ENCODE results near the gene PRKAR1A.
A peak's percentile ranks its signal among the peaks of the same experiment; 100 is the strongest.

Gene PRKAR1A

DNA sequence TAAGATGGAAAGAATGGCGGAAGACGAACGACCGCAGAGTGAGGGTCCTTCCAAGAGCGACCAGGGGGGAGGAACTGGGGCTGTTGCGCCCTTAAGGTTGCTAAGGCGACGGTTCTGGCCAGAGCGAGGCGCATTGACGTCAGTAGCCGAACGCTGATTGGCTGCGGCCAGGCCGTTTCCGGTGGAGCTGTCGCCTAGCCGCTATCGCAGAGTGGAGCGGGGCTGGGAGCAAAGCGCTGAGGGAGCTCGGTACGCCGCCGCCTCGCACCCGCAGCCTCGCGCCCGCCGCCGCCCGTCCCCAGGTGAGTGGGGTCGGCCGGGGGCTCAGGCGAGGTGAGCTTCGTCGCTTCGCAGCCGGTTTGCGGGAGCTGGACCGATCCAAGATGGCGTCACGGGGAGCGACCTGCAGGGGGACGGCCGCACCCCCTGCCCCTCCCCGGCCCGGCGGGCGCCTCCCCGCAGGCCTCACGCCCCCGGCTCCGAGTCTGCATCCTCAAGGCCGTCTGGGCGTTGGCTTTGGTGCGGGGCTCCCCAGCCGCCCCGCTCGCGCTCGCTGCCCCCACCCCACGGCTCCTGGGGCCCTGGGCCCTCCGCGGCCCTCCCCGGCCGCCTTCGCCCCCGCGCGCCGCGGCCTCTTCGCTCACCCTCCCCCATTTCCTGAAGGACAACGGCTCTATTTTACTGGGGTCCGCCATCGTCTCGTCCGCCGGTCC lies at the start of gene PRKAR1A:
Gene PRKAR1A, plus strand, starts transcription at position 184 of the 713 bp plus-strand sequence. CDS start 2,970 bp downstream, outside the sequence.
- TF ChIP-seq, protein P1, sequence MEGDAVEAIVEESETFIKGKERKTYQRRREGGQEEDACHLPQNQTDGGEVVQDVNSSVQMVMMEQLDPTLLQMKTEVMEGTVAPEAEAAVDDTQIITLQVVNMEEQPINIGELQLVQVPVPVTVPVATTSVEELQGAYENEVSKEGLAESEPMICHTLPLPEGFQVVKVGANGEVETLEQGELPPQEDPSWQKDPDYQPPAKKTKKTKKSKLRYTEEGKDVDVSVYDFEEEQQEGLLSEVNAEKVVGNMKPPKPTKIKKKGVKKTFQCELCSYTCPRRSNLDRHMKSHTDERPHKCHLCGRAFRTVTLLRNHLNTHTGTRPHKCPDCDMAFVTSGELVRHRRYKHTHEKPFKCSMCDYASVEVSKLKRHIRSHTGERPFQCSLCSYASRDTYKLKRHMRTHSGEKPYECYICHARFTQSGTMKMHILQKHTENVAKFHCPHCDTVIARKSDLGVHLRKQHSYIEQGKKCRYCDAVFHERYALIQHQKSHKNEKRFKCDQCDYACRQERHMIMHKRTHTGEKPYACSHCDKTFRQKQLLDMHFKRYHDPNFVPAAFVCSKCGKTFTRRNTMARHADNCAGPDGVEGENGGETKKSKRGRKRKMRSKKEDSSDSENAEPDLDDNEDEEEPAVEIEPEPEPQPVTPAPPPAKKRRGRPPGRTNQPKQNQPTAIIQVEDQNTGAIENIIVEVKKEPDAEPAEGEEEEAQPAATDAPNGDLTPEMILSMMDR (IDR thresholded peaks at IDR 0.05; ENCODE audit: low read depth, low read length) = no peak
- peak within 1 kb of the TSS; percentile 80 for H3K4me3 ChIP-seq (ENCODE audit: low read depth, low read length)

DNA sequence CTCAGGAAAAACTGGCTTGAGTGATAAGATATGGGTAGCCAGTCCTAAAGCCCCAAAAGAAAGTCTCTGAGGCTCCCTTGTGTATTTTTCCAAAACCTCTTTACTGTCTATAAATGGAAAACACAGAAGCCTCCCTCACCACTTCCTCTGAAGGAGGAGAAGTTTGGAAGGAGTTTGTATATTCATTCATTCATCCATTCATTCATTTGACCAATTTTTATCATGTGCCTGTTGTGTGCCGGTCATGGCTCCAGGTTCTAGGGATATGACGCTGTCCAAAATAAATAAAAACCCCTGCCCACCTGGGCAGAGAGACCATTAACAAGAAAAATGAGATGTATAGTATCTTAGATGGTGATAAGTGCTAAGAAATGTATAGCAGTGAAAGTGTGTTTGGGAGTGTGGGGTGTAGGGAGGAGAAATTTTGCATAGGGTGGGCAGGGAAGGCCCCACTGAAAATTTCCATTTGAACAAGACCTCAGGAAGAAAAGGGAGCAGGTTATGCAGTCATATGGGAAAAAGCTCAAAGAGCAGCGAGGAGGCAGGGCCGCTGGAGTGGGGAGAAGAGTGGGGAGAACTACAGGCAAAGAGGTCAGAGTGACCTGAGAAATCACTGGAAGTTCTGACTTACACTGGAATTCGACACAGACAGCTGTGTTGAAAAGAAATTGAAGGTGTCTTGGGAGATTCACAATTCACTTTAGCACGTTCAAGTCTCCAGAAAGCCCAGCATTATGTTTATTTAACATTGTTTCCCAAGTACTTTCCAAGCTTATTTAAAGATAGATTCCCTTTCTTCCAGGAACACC lies 48.8 kb upstream of the PRKAR1A start:
- H3K4me3 ChIP-seq (ENCODE audit: low read depth, low read length) = no peak overlapping the region
- TF ChIP-seq, protein P1 (IDR thresholded peaks at IDR 0.05; ENCODE audit: low read depth, low read length) = no peak

DNA sequence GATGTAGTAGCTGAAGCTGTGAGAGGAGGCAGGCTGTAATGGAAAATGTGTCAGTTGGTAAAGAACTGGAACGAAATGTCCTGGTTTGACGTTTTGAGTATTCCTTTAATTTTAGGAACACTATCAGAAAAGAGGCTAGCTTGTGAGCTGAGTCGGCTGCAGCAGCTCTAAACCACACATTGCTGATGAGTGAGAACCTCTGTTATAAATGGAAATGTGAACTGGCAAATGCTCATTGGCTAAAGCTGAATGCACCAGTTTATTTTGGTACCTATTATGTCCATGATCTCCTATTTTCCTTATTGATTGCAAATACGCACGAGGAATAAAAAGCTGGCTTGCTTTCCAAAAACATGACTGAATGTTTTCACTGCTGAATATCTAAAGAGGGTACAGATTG lies 43.9 kb upstream of the PRKAR1A start:
- TF ChIP-seq, protein P1 (IDR thresholded peaks at IDR 0.05; ENCODE audit: low read depth, low read length) = no peak
- no peak overlapping the region for H3K4me3 ChIP-seq (ENCODE audit: low read depth, low read length)

GRCh38 chr17:68468788-68469187 lies 43.4 kb upstream of the PRKAR1A start:
- H3K4me3 ChIP-seq (ENCODE audit: low read depth, low read length) = no peak overlapping the region
- TF ChIP-seq, protein P1 (IDR thresholded peaks at IDR 0.05; ENCODE audit: low read depth, low read length) = no peak

DNA sequence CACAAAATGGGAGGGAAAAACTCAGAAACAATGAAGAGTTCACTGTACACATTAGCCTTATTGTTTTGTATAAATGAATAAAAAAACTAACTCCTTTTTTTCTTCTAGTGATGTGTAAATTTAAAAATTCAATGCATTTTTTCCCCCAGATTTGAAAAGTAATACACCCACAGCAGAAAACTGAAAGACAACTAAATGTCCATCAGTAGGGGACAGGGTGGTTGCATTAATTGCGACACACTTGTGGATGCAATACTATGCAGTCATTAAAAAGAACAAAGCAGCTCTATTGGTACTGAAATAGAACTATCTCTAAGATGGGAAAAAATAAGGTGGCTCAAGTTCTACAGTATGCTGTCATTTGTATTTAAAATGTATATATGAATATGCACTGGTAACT lies 41.3 kb upstream of the PRKAR1A start:
- no peak overlapping the region for H3K4me3 ChIP-seq (ENCODE audit: low read depth, low read length)
- TF ChIP-seq, protein P1 (IDR thresholded peaks at IDR 0.05; ENCODE audit: low read depth, low read length) = no peak

DNA sequence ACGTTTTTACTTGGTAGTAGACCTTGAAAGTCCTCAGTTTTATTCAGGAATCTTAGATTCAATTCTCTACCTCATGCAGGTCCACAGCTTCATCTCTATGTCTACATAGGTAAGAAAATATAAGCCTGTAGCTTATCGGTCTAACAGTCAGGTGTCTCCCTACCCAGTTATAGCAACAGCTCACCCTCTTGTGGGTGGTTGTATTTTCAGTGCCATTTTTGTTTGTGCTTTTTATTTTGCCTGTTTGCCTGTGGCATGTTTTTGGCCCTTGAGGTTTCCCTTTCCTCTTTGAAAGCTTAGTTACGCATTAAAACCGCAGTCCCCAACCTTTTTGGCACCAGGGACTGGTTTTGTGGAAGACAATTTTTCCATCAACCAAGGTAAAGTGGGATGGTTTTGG lies 31.3 kb upstream of the PRKAR1A start:
- TF ChIP-seq, protein P1 (IDR thresholded peaks at IDR 0.05; ENCODE audit: low read depth, low read length) = no peak
- H3K4me3 ChIP-seq (ENCODE audit: low read depth, low read length) = no peak overlapping the region

DNA sequence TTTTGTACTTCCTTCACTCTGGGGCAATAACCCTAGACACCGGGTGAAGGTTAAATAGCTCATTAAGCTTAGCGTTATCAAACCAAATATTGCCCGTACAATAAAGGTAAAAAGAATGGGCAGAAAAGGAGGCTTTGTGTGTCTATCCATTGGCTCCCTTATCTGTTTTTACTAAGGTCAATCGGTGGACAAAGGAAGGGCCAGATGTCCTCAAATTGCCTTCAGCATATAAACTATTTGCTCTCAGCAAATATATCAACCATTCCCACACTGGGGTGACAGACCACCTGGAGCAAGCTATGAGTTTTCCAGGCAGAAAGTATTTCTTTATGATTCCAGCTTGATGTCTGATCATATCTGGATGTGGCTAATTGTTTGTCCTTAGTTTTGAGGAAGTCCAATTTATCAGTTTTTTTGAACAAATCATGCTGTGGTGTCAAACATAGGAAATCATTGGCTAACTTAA lies 29.6 kb upstream of the PRKAR1A start:
- TF ChIP-seq, protein P1 (IDR thresholded peaks at IDR 0.05; ENCODE audit: low read depth, low read length) = no peak
- no peak overlapping the region for H3K4me3 ChIP-seq (ENCODE audit: low read depth, low read length)

Measured in WI38 (cell line).